Globus pallidus (tissue), 1 donor: ENCODE results near the gene RHCE.
"Not testable (repeated sequence)": the region's sequence is repeated elsewhere in the genome, so short reads cannot be mapped to it uniquely, and the experiment has no call there.

Experiments used
- DNase-seq: peaks from one replicate; pipeline ENCODE4 v3.0.0-alpha.2; 2015; ENCODE audit warnings: low spot score

RHCE gene

GRCh38 chr1:25397549-25397948 lies 23.1 kb downstream of the RHCE start:
- DNase-seq = not testable (repeated sequence)

- DNase-seq = no peak
Observed at GRCh38 chr1:25392841-25393240, 27.8 kb downstream of the RHCE start.

GRCh38 chr1:25389721-25390120 lies 30.9 kb downstream of the RHCE start:
- DNase-seq = not testable (repeated sequence)

- not testable (repeated sequence) for DNase-seq
Observed at GRCh38 chr1:25388691-25389090, 31.9 kb downstream of the RHCE start.

- DNase-seq = not testable (repeated sequence)
Observed at GRCh38 chr1:25387096-25387495, 33.5 kb downstream of the RHCE start.

- not testable (repeated sequence) for DNase-seq
Observed at GRCh38 chr1:25383875-25384274, 36.8 kb downstream of the RHCE start.

- DNase-seq = not testable (repeated sequence)
Observed at GRCh38 chr1:25383090-25383489, 37.5 kb downstream of the RHCE start.

GRCh38 chr1:25382543-25382942 lies 38.1 kb downstream of the RHCE start:
- not testable (repeated sequence) for DNase-seq

- not testable (repeated sequence) for DNase-seq
Observed at GRCh38 chr1:25378367-25378766, 42.3 kb downstream of the RHCE start.

- DNase-seq = not testable (repeated sequence)
Observed at GRCh38 chr1:25371757-25372156, 48.9 kb downstream of the RHCE start.

GRCh38 chr1:25369691-25370271 lies 50.8 kb downstream of the RHCE start:
- DNase-seq = not testable (repeated sequence)

GRCh38 chr1:25369241-25369640 lies 51.4 kb downstream of the RHCE start:
- no peak for DNase-seq

GRCh38 chr1:25362634-25363559 lies 57.7 kb downstream of the RHCE start:
- not testable (repeated sequence) for DNase-seq

GRCh38 chr1:25361901-25362300 lies 58.7 kb downstream of the RHCE start:
- no peak for DNase-seq

GRCh38 chr1:25360596-25361581 lies 59.7 kb downstream of the RHCE start:
- no peak for DNase-seq

- DNase-seq = no peak
Observed at GRCh38 chr1:25356848-25357247, 63.8 kb downstream of the RHCE start.

GRCh38 chr1:25356441-25356840 lies 64.2 kb downstream of the RHCE start:
- no peak for DNase-seq

GRCh38 chr1:25355841-25356395 lies 64.7 kb downstream of the RHCE start:
- no peak for DNase-seq

- no peak for DNase-seq
Observed at GRCh38 chr1:25349606-25350005, 71.0 kb downstream of the RHCE start.

GRCh38 chr1:25347556-25347955 lies 73.1 kb downstream of the RHCE start:
- DNase-seq = no peak

- DNase-seq = no peak
Observed at GRCh38 chr1:25343872-25344271, 76.8 kb downstream of the RHCE start.

GRCh38 chr1:25342846-25343245 lies 77.8 kb downstream of the RHCE start:
- DNase-seq = no peak
